Thyroid gland (tissue), 4 donors: Measurements from ENCODE around the gene P2RX6. TPM values are rescaled to one million over a fixed set of nuclear protein-coding genes. Genes with fewer than 3 reads are reported as not detected.

Source experiments
- DNase-seq, 2 donors: peaks; one replicate each; pipeline ENCODE4 v3.0.0-alpha.2; 2019
- H3K27ac ChIP-seq, 3 donors: fragments of 200-600 bp; sonication (generic); 1 replicate in 2 of 3; 2 replicates in 1 of 3; pipeline ENCODE4 v1.5.1; 2016 to 2019; ENCODE audit warnings: mild to moderate bottlenecking in 1 of 3, moderate library complexity in 1 of 3
- H3K27me3 ChIP-seq: fragments of 200-600 bp; sonication (generic); one replicate; pipeline ENCODE4 v1.5.1; 2019
- H3K36me3 ChIP-seq, 2 donors: fragments of 200-600 bp; sonication (generic); one replicate each; pipeline ENCODE4 v1.5.1; 2016 to 2019
- H3K4me1 ChIP-seq, 2 donors: fragments of 200-600 bp; sonication (generic); one replicate each; pipeline ENCODE4 v1.5.1; 2017 to 2019
- H3K4me3 ChIP-seq, 3 donors: fragments of 200-600 bp; sonication (generic); replicated peaks in 1 of 3; 1 replicate in 2 of 3; 2 replicates in 1 of 3; pipeline ENCODE4 v1.5.1; 2016; ENCODE audit warnings: mild to moderate bottlenecking in 1 of 3
- H3K9me3 ChIP-seq: fragments of 200-600 bp; sonication (generic); one replicate; pipeline ENCODE4 v1.5.1; 2017
- POLR2A ChIP-seq, 2 donors: fragments of 450-650 bp; IDR thresholded peaks; one replicate each; pipeline ENCODE4 v1.6.1; 2017; ENCODE audit warnings: antibody characterized with exemption in 2 of 2, mild to moderate bottlenecking in 2 of 2, moderate library complexity in 1 of 2
- WGBS, 2 donors: methylation state at CpG; one replicate each; pipeline ENCODE4 v1.1.5; 2017; 5-methylcytosine and 5-hydroxymethylcytosine counted together
- intact Hi-C: fragments of 100-400 bp; cut with DNase I; formaldehyde crosslinking; loops from one replicate; pipeline ENCODE4 v1.15.1; 2023
- total RNA-seq, 4 donors: library from RNA; depleted of rRNA; stranded (reverse); fragments of >200 nt; gene quantifications; one replicate each; pipeline ENCODE4 v1.2.3, GENCODE V29; 2016
- TF ChIP-seq, protein P1 (sequence below), 6 experiments: fragments of 200-600 bp in 3 of 6; fragments of 450-650 bp in 3 of 6; sonication (generic) in 3 of 6; IDR thresholded peaks; one replicate each; pipeline ENCODE4 v1.5.1; 2016 to 2019; ENCODE audit warnings: antibody characterized with exemption in 6 of 6, mild to moderate bottlenecking in 2 of 6, inconsistent platforms in 1 of 6, moderate library complexity in 1 of 6

The P2RX6 gene
- total RNA-seq, 4 donors from 2014 or later = 0.40 TPM; not detected in 3

DNA sequence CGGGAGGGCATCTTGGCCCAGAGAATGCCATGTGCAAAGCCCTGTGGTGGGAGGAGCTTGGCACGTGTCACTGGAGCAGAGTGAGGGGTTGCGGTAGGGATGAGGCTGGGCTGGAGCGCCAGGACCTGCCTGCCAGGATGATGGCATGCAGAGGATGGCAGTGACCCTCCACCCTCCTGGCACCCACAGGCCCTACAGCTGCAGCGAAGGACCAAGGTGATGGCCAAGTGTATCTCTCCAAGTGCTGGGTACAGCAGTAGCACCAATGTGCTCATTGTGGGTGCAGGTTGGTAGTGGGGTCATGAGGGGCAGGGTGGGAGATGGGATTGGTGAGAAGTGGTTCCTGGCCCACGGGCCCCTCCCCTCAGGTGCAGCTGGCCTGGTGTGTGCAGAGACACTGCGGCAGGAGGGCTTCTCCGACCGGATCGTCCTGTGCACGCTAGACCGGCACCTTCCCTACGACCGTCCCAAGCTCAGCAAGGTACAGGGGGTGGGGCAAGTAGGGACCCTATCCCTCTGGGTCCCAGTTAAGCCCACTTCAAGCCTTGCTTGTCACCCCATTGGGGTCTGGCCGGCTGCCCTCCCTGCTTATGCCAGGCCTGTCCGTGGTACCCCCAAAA lies 40.5 kb upstream of the P2RX6 start:
- no peaks in the 10 kb centered on the region for H3K36me3 ChIP-seq
- DNase-seq = no peak
- H3K27me3 ChIP-seq = no peaks in the 10 kb centered on the region
- intact Hi-C loops = no loop called here
- no peak overlapping the region for H3K4me3 ChIP-seq
- TF ChIP-seq, protein P1, sequence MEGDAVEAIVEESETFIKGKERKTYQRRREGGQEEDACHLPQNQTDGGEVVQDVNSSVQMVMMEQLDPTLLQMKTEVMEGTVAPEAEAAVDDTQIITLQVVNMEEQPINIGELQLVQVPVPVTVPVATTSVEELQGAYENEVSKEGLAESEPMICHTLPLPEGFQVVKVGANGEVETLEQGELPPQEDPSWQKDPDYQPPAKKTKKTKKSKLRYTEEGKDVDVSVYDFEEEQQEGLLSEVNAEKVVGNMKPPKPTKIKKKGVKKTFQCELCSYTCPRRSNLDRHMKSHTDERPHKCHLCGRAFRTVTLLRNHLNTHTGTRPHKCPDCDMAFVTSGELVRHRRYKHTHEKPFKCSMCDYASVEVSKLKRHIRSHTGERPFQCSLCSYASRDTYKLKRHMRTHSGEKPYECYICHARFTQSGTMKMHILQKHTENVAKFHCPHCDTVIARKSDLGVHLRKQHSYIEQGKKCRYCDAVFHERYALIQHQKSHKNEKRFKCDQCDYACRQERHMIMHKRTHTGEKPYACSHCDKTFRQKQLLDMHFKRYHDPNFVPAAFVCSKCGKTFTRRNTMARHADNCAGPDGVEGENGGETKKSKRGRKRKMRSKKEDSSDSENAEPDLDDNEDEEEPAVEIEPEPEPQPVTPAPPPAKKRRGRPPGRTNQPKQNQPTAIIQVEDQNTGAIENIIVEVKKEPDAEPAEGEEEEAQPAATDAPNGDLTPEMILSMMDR (IDR thresholded peaks at IDR 0.05) = no peak
- no peak for TF ChIP-seq POLR2A (IDR thresholded peaks at IDR 0.05)
- H3K9me3 ChIP-seq = no peaks in the 10 kb centered on the region
- H3K4me1 ChIP-seq = peaks cover 0 to under 1% of the 10 kb centered on the region in 2 donors
- no peak overlapping the region for H3K27ac ChIP-seq
- 64 to 65% methylated on average over 7 to 16 of the region's 16 CpGs for WGBS, 2 donors

DNA sequence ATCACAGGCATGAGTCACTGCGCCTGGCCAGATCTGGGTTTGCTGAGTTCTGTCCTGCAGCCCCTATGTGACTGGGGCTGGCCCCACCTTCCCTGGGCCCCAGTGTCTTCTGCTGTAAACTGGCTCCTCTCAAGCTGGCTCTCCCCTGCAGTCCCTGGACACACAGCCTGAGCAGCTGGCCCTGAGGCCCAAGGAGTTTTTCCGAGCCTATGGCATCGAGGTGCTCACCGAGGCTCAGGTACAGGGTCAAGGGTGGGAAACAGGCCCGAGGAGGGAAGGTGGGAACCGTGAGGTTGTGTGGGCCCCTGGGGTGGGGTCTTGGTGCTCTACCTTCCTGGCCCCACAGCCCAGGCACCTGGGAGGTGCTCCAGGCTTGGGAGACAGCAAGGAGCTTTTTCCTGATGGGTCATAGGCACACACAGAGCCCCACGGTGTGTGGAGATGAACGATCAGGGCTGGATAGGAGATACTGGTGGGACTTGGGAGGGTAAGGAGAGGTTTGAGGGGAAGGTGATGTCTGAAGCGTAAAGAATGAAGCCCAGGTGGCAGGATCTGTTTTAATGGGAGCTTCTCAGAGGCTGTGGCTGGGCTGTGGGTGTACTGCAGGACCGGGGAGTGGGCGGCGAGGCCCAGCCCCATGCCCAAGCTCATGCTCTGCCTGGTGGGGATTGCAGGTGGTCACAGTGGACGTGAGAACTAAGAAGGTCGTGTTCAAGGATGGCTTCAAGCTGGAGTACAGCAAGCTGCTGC lies 39.2 kb upstream of the P2RX6 start:
- Histone ChIP-seq H3K4me1 (peaks cover 8% of the 10 kb centered on the region in 2 donors), H3K36me3 (no peaks in the 10 kb centered on the region), H3K4me3 (no peak overlapping the region), H3K27me3 (no peaks in the 10 kb centered on the region), H3K27ac (no peak overlapping the region), H3K9me3 (no peaks in the 10 kb centered on the region)
- TF ChIP-seq, protein P1 (IDR thresholded peaks at IDR 0.05) = no peak
- TF ChIP-seq POLR2A (IDR thresholded peaks at IDR 0.05) = no peak
- 81 to 88% methylated on average over 9 to 13 of the region's 14 CpGs for WGBS, 2 donors
- no peak for DNase-seq
- intact Hi-C loops = no loop called here

- no peak overlapping the region for H3K27ac ChIP-seq
- H3K9me3 ChIP-seq = no peaks in the 10 kb centered on the region
- no peaks in the 10 kb centered on the region for H3K27me3 ChIP-seq
- no peaks in the 10 kb centered on the region for H3K36me3 ChIP-seq
- no peak for TF ChIP-seq POLR2A (IDR thresholded peaks at IDR 0.05)
- TF ChIP-seq, protein P1 (IDR thresholded peaks at IDR 0.05) = no peak
- H3K4me3 ChIP-seq = no peak overlapping the region
- intact Hi-C loops = no loop called here
- DNase-seq = no peak
- 81 to 85% methylated on average over 18 to 24 of the region's 24 CpGs for WGBS, 2 donors
- peaks cover 13 to 14% of the 10 kb centered on the region in 2 donors for H3K4me1 ChIP-seq
Measured at GRCh38 chr22:20976291-20976877, 38.6 kb upstream of the P2RX6 start.

DNA sequence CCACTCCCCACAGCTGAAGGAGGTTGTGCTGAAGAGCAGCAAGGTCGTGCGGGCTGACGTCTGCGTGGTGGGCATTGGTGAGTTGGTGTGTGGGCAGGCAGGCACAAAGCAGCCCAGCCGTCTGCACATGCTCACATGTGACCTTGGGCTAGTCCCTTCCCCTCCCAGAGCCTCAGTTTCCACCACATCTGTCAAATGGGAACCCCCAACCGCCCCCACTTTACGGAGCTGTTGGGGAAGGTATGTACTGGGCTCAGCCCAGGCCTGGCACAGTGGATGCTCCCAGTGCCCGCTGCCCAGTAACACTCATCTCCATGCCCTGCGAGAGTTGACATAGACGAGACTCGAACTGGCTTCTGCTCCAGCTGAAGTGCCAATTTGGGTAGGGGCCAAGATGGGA lies 37.9 kb upstream of the P2RX6 start:
- no peak overlapping the region for H3K27ac ChIP-seq
- no peak for TF ChIP-seq POLR2A (IDR thresholded peaks at IDR 0.05)
- TF ChIP-seq, protein P1 (IDR thresholded peaks at IDR 0.05) = no peak
- H3K27me3 ChIP-seq = no peaks in the 10 kb centered on the region
- H3K4me1 ChIP-seq = peaks cover 15 to 16% of the 10 kb centered on the region in 2 donors
- H3K36me3 ChIP-seq = no peaks in the 10 kb centered on the region
- intact Hi-C loops = no loop called here
- DNase-seq = no peak
- H3K4me3 ChIP-seq = no peak overlapping the region
- 62 to 87% methylated on average over 4 to 10 of the region's 11 CpGs for WGBS, 2 donors
- H3K9me3 ChIP-seq = no peaks in the 10 kb centered on the region
